ENCODE results near the gene STAB2. TPM values are rescaled to one million over a fixed set of nuclear protein-coding genes. Genes with fewer than 3 reads are reported as not detected.

STAB2 gene
- total RNA-seq, 1 experiment from 2014 or later: not detected

- POLR2A ChIA-PET: no interaction called here
- H3K27ac Mint-ChIP-seq (ENCODE audit: low read depth, unreplicated experiment): no peak overlapping the region
Measured at GRCh38 chr12:103542078-103542477, 45.0 kb upstream of the STAB2 start.

DNA sequence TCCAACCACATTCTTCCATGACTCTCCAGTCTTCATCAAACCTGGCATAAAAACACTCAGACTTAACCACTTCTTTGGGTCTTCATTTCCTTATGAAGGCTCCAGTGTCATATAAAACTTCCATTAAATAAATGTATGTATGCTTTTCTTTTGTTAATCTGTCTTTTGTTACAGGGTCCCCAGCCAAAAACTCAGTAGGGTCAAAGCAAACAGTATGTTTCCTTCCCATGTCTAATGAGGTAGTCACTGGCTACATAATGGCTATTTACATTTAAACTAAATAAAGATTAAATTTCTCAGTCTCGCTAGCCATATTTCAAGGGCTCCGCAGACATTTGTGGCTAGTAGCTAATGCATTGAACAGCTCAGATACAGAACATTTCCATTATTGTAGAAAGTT is 40.1 kb upstream of the STAB2 start:
- CTCF ChIA-PET: interaction anchor here (0.7 to 10.4 kb wide), 12 partner anchors 13 to 665 kb away, joined by 3 to 169 read pairs (median 28); partner anchors contain the start of gene C12orf42
- POLR2A ChIA-PET: no interaction called here
- Mint-ChIP-seq H3K27me3 (ENCODE audit: insufficient read depth, unreplicated experiment) (no peaks in the 10 kb centered on the region), H3K4me3 (ENCODE audit: unreplicated experiment) (no peak overlapping the region), H3K4me1 (ENCODE audit: insufficient read depth, unreplicated experiment) (no peaks in the 10 kb centered on the region), H3K27ac (ENCODE audit: low read depth, unreplicated experiment) (no peak overlapping the region), H3K36me3 (ENCODE audit: insufficient read depth, unreplicated experiment) (no peaks in the 10 kb centered on the region), H3K9me3 (ENCODE audit: unreplicated experiment) (no peaks in the 10 kb centered on the region)
- no peak for DNase-seq (ENCODE audit: unreplicated experiment)
- intact Hi-C loops (cut with micrococcal nuclease): no loop called here
- TF ChIP-seq CTCF (IDR thresholded peaks at IDR 0.05; ENCODE audit: unreplicated experiment): no peak
- no TSS peak for BruUV-seq (replicated peaks)

More at GRCh38 chr12:103542078-103542477, 45.0 kb upstream of the STAB2 start:
- Mint-ChIP-seq H3K9me3 (ENCODE audit: unreplicated experiment) (no peaks in the 10 kb centered on the region), H3K27me3 (ENCODE audit: insufficient read depth, unreplicated experiment) (no peaks in the 10 kb centered on the region), H3K36me3 (ENCODE audit: insufficient read depth, unreplicated experiment) (no peaks in the 10 kb centered on the region), H3K4me3 (ENCODE audit: unreplicated experiment) (no peak overlapping the region), H3K4me1 (ENCODE audit: insufficient read depth, unreplicated experiment) (no peaks in the 10 kb centered on the region)
- no peak for DNase-seq (ENCODE audit: unreplicated experiment)
- no peak for TF ChIP-seq CTCF (IDR thresholded peaks at IDR 0.05; ENCODE audit: unreplicated experiment)
- intact Hi-C loops (cut with micrococcal nuclease): no loop called here
- CTCF ChIA-PET: interaction anchor here (0.6 to 10.4 kb wide), 4 partner anchors 13 to 659 kb away, joined by 3 to 157 read pairs (median 7); no protein-coding TSS in a partner anchor
- BruUV-seq (replicated peaks): no TSS peak

DNA sequence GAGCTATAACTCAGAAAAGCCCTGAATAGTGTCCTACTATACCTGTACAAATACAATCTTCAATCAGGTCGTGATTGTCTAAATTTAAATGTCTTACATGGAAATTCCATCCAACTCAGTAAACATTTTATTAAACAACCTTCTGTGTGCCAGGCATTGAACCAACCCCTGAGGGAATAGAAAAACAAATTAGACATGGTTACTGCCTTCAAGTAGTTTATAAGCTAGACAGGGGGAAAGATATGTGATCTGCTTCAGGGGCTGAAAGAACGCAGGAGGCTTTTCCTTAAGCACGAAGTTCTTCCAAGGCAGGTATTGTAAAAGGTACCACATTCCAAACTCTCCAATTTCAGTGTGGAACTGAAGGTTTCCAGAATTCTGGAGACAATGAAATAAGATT is 39.7 kb upstream of the STAB2 start:
- TF ChIP-seq CTCF (IDR thresholded peaks at IDR 0.05; ENCODE audit: unreplicated experiment): no peak
- ChIA-PET CTCF (interaction anchor here (0.7 to 10.4 kb wide), 18 partner anchors 9 to 731 kb away, joined by 3 to 169 read pairs (median 6); partner anchors contain the start of gene C12orf42), POLR2A (no interaction called here)
- DNase-seq (ENCODE audit: unreplicated experiment): no peak
- intact Hi-C loops (cut with micrococcal nuclease): no loop called here
- no peak overlapping the region for H3K4me3 Mint-ChIP-seq (ENCODE audit: unreplicated experiment)
- no peaks in the 10 kb centered on the region for H3K4me1 Mint-ChIP-seq (ENCODE audit: insufficient read depth, unreplicated experiment)
- no peak overlapping the region for H3K27ac Mint-ChIP-seq (ENCODE audit: low read depth, unreplicated experiment)
- no peaks in the 10 kb centered on the region for H3K9me3 Mint-ChIP-seq (ENCODE audit: unreplicated experiment)
- H3K27me3 Mint-ChIP-seq (ENCODE audit: insufficient read depth, unreplicated experiment): no peaks in the 10 kb centered on the region
- no TSS peak for BruUV-seq (replicated peaks)
- no peaks in the 10 kb centered on the region for H3K36me3 Mint-ChIP-seq (ENCODE audit: insufficient read depth, unreplicated experiment)

GRCh38 chr12:103547929-103548328 is 39.1 kb upstream of the STAB2 start:
- Mint-ChIP-seq H3K27ac (ENCODE audit: low read depth, unreplicated experiment) (no peak overlapping the region), H3K4me3 (ENCODE audit: unreplicated experiment) (no peak overlapping the region), H3K36me3 (ENCODE audit: insufficient read depth, unreplicated experiment) (no peaks in the 10 kb centered on the region), H3K4me1 (ENCODE audit: insufficient read depth, unreplicated experiment) (no peaks in the 10 kb centered on the region), H3K27me3 (ENCODE audit: insufficient read depth, unreplicated experiment) (no peaks in the 10 kb centered on the region), H3K9me3 (ENCODE audit: unreplicated experiment) (no peaks in the 10 kb centered on the region)
- ChIA-PET POLR2A (no interaction called here), CTCF (interaction anchor here (0.6 to 10.4 kb wide), 48 partner anchors 8 to 1703 kb away, joined by 3 to 169 read pairs (median 4); partner anchors contain the start of gene C12orf42)
- no peak for TF ChIP-seq CTCF (IDR thresholded peaks at IDR 0.05; ENCODE audit: unreplicated experiment)
- intact Hi-C loops (cut with micrococcal nuclease): loop anchor here (1.0 kb wide), 5 partner anchors 52 to 665 kb away; no protein-coding TSS in a partner anchor
- no TSS peak for BruUV-seq (replicated peaks)
- no peak for DNase-seq (ENCODE audit: unreplicated experiment)
